CD8-positive, alpha-beta memory T cell (primary cell): ENCODE measurements around the gene SSH2. TPM values are rescaled to one million over a fixed set of nuclear protein-coding genes. Genes with fewer than 3 reads are reported as not detected.

Experiments
- CTCF ChIA-PET: fragments of 350-600 bp; sonication (Branson Sonifier 250); formaldehyde crosslinking; loops from one replicate; lab custom pipeline; 2021; ENCODE audit warnings: antibody characterized with exemption; lab: Charles Lee
- POLR2A ChIA-PET: fragments of 350-600 bp; sonication (Branson Sonifier 250); formaldehyde crosslinking; loops from one replicate; lab custom pipeline; 2021; ENCODE audit warnings: antibody characterized with exemption; lab: Charles Lee
- DNase-seq, 5 donors: peaks; one replicate each; pipeline versions ENCODE4 v3.0.0 to v3.0.0-alpha.2; 2020 to 2022; ENCODE audit warnings: mixed read lengths in 1 of 5
- H3K27ac ChIP-seq: one replicate; pipeline ENCODE4 v1.7.0; 2013; ENCODE audit warnings: low read depth, mild to moderate bottlenecking, low read length, moderate library complexity
- H3K27me3 ChIP-seq: 2 replicates; pipeline ENCODE4 v1.7.0; 2013; ENCODE audit warnings: low read length, mild to moderate bottlenecking; ENCODE audit not compliant: insufficient read depth, poor library complexity, severe bottlenecking
- H3K36me3 ChIP-seq: 2 replicates; pipeline ENCODE4 v1.7.0; 2013; ENCODE audit warnings: mild to moderate bottlenecking, low read length, moderate library complexity; ENCODE audit not compliant: insufficient read depth
- H3K4me1 ChIP-seq: 2 replicates; pipeline ENCODE4 v1.7.0; 2013; ENCODE audit warnings: mild to moderate bottlenecking, low read length, moderate library complexity; ENCODE audit not compliant: insufficient read depth
- H3K4me3 ChIP-seq: 2 replicates; pipeline ENCODE4 v1.7.0; 2013; ENCODE audit warnings: mild to moderate bottlenecking, low read length
- H3K9me3 ChIP-seq: 2 replicates; pipeline ENCODE4 v1.7.0; 2013; ENCODE audit warnings: mild to moderate bottlenecking, low read length
- H3K27ac Mint-ChIP-seq, 8 donors: one replicate each; pipeline ENCODE4 v1.8.0; 2020 to 2021; ENCODE audit warnings: mixed read lengths in 8 of 8, mild to moderate bottlenecking in 6 of 8, inconsistent platforms in 3 of 8, moderate library complexity in 3 of 8
- H3K27me3 Mint-ChIP-seq, 2 donors: one replicate each; pipeline ENCODE4 v1.8.0; 2020 to 2021; ENCODE audit warnings: mixed read lengths in 2 of 2, mild to moderate bottlenecking in 1 of 2, moderate library complexity in 1 of 2
- H3K36me3 Mint-ChIP-seq, 3 donors: one replicate each; pipeline ENCODE4 v1.8.0; 2020 to 2021; ENCODE audit warnings: mixed read lengths in 3 of 3, inconsistent platforms in 1 of 3, mild to moderate bottlenecking in 1 of 3
- H3K4me1 Mint-ChIP-seq, 3 donors: one replicate each; pipeline ENCODE4 v1.8.0; 2020 to 2021; ENCODE audit warnings: mixed read lengths in 3 of 3, inconsistent platforms in 1 of 3, mild to moderate bottlenecking in 1 of 3
- H3K4me3 Mint-ChIP-seq, 7 donors: one replicate each; pipeline ENCODE4 v1.8.0; 2020 to 2021; ENCODE audit warnings: mixed read lengths in 7 of 7, mild to moderate bottlenecking in 6 of 7, moderate library complexity in 4 of 7, inconsistent platforms in 2 of 7
- H3K9me3 Mint-ChIP-seq, 5 donors: one replicate each; pipeline ENCODE4 v1.8.0; 2020 to 2022; ENCODE audit warnings: mixed read lengths in 5 of 5, mild to moderate bottlenecking in 3 of 5, moderate library complexity in 2 of 5, inconsistent platforms in 1 of 5
- polyA plus RNA-seq: library from polyadenylated mRNA; unstranded; fragments of 300-500 nt; fragmentation: Illumina TruSeq; gene quantifications from one replicate; pipeline ENCODE4 v1.2.3, GENCODE V29; 2021
- total RNA-seq, 2 experiments: library from RNA; stranded (reverse); gene quantifications; one replicate each; pipeline ENCODE4 v1.2.3, GENCODE V29; 2021

SSH2 gene
- total and polyA plus RNA-seq, 3 experiments from 2014 or later, result 28.1 to 35.9 (median 32.1) TPM

GRCh38 chr17:29924786-29925185 is 5.2 kb downstream of the SSH2 start:
- no peak overlapping the region for H3K4me3 Mint-ChIP-seq

GRCh38 chr17:29918922-29919856 is 10.8 kb downstream of the SSH2 start:
- POLR2A ChIA-PET, result interaction anchor here (0.7 kb wide), 1 partner anchor 192 kb away, joined by 3 read pairs; no protein-coding TSS in a partner anchor
- Histone ChIP-seq H3K4me3 (no peak overlapping the region), H3K9me3 (no peaks in the 10 kb centered on the region), H3K4me1 (no peaks in the 10 kb centered on the region), H3K27ac (no peak overlapping the region), H3K27me3 (no peaks in the 10 kb centered on the region), H3K36me3 (no peaks in the 10 kb centered on the region)
- Mint-ChIP-seq H3K27me3 (no peaks in the 10 kb centered on the region), H3K4me1 (peaks cover 21 to 40% (median 38%) of the 10 kb centered on the region in 3 donors), H3K9me3 (no peaks in the 10 kb centered on the region), H3K36me3 (peaks cover 0 to 3% (median 2%) of the 10 kb centered on the region in 3 donors), H3K27ac (peak overlapping the region in 2 of 8 donors; percentile 14 to 61), H3K4me3 (no peak overlapping the region)
- no peak for DNase-seq
- CTCF ChIA-PET, result interaction anchor here (4.0 kb wide), 1 partner anchor 12 kb away, joined by 23 read pairs; the partner anchor contains the start of gene SSH2

More at GRCh38 chr17:29924786-29925185, 5.2 kb downstream of the SSH2 start:
- CTCF ChIA-PET, result interaction anchor here (12.8 kb wide), 1 partner anchor 115 kb away, joined by 254 read pairs; no protein-coding TSS in a partner anchor
- POLR2A ChIA-PET, result no interaction called here
- Histone ChIP-seq H3K27me3 (no peaks in the 10 kb centered on the region), H3K4me1 (peaks cover 23% of the 10 kb centered on the region), H3K4me3 (no peak overlapping the region), H3K36me3 (no peaks in the 10 kb centered on the region), H3K27ac (no peak overlapping the region), H3K9me3 (no peaks in the 10 kb centered on the region)
- no peak for DNase-seq
- H3K27ac Mint-ChIP-seq, result peak overlapping the region in 1 of 8 donors; percentile 15
- peaks cover 0 to 13% (median 5%) of the 10 kb centered on the region in 3 donors for H3K36me3 Mint-ChIP-seq
- H3K9me3 Mint-ChIP-seq, result no peaks in the 10 kb centered on the region
- no peaks in the 10 kb centered on the region for H3K27me3 Mint-ChIP-seq
- peaks cover 34 to 51% (median 47%) of the 10 kb centered on the region in 3 donors for H3K4me1 Mint-ChIP-seq

GRCh38 chr17:29918016-29918415 is 12.0 kb downstream of the SSH2 start:
- H3K4me3 ChIP-seq, result no peak overlapping the region
- Mint-ChIP-seq H3K4me1 (peaks cover 21 to 40% (median 38%) of the 10 kb centered on the region in 3 donors), H3K36me3 (peaks cover 0 to 4% (median 3%) of the 10 kb centered on the region in 3 donors), H3K27me3 (no peaks in the 10 kb centered on the region), H3K27ac (peak overlapping the region in 1 of 8 donors; percentile 29), H3K4me3 (no peak overlapping the region), H3K9me3 (no peaks in the 10 kb centered on the region)
- no peaks in the 10 kb centered on the region for H3K4me1 ChIP-seq
- no peak for DNase-seq
- H3K27me3 ChIP-seq, result no peaks in the 10 kb centered on the region
- ChIA-PET CTCF (interaction anchor here (0.7 to 4.0 kb wide), 2 partner anchors 13 to 110 kb away, joined by 4 to 23 read pairs; partner anchors contain the start of gene SSH2), POLR2A (no interaction called here)
- H3K9me3 ChIP-seq, result no peaks in the 10 kb centered on the region
- H3K36me3 ChIP-seq, result no peaks in the 10 kb centered on the region
- H3K27ac ChIP-seq, result no peak overlapping the region

- H3K27me3 ChIP-seq, result no peaks in the 10 kb centered on the region
- DNase-seq, result no peak
- H3K36me3 Mint-ChIP-seq, result peaks cover 0 to 1% (median 0%) of the 10 kb centered on the region in 3 donors
- H3K27me3 Mint-ChIP-seq, result no peaks in the 10 kb centered on the region
- H3K27ac Mint-ChIP-seq, result no peak overlapping the region
- H3K4me3 Mint-ChIP-seq, result no peak overlapping the region
- no peaks in the 10 kb centered on the region for H3K9me3 ChIP-seq
- no peaks in the 10 kb centered on the region for H3K4me1 ChIP-seq
- H3K9me3 Mint-ChIP-seq, result no peaks in the 10 kb centered on the region
- ChIA-PET CTCF (interaction anchor here (0.9 to 1.3 kb wide), 2 partner anchors 16 to 107 kb away, joined by 3 to 4 read pairs; no protein-coding TSS in a partner anchor), POLR2A (interaction anchor here (0.7 kb wide), 1 partner anchor 132 kb away, joined by 4 read pairs; no protein-coding TSS in a partner anchor)
- no peak overlapping the region for H3K4me3 ChIP-seq
- H3K4me1 Mint-ChIP-seq, result peaks cover 22 to 60% (median 41%) of the 10 kb centered on the region in 3 donors
- H3K27ac ChIP-seq, result no peak overlapping the region
- no peaks in the 10 kb centered on the region for H3K36me3 ChIP-seq
Observed at GRCh38 chr17:29914819-29915537, 15.1 kb downstream of the SSH2 start.

- Mint-ChIP-seq H3K36me3 (peaks cover 1 to 5% (median 2%) of the 10 kb centered on the region in 3 donors), H3K27me3 (no peaks in the 10 kb centered on the region), H3K27ac (no peak overlapping the region), H3K4me3 (no peak overlapping the region), H3K4me1 (peaks cover 14 to 53% (median 30%) of the 10 kb centered on the region in 3 donors), H3K9me3 (no peaks in the 10 kb centered on the region)
- H3K9me3 ChIP-seq, result no peaks in the 10 kb centered on the region
- DNase-seq, result no peak
- CTCF ChIA-PET, result interaction anchor here (1.3 kb wide), 2 partner anchors 20 to 104 kb away, joined by 3 to 7 read pairs; no protein-coding TSS in a partner anchor
- no peaks in the 10 kb centered on the region for H3K27me3 ChIP-seq
- no peaks in the 10 kb centered on the region for H3K36me3 ChIP-seq
- H3K4me1 ChIP-seq, result no peaks in the 10 kb centered on the region
- H3K27ac ChIP-seq, result no peak overlapping the region
- H3K4me3 ChIP-seq, result no peak overlapping the region
- POLR2A ChIA-PET, result no interaction called here
Observed at GRCh38 chr17:29911641-29912177, 18.3 kb downstream of the SSH2 start.

- Mint-ChIP-seq H3K4me1 (peaks cover 20 to 53% (median 34%) of the 10 kb centered on the region in 3 donors), H3K36me3 (peaks cover 2 to 8% (median 6%) of the 10 kb centered on the region in 3 donors), H3K27ac (peak overlapping the region in 2 of 8 donors; percentile 36 to 38), H3K4me3 (no peak overlapping the region), H3K27me3 (no peaks in the 10 kb centered on the region), H3K9me3 (peaks cover 0 to 2% (median 0%) of the 10 kb centered on the region in 5 donors)
- Histone ChIP-seq H3K4me3 (no peak overlapping the region), H3K27me3 (no peaks in the 10 kb centered on the region), H3K9me3 (no peaks in the 10 kb centered on the region), H3K4me1 (peaks cover 7% of the 10 kb centered on the region), H3K27ac (no peak overlapping the region), H3K36me3 (no peaks in the 10 kb centered on the region)
- no peak for DNase-seq
- ChIA-PET CTCF (interaction anchor here (0.7 to 2.4 kb wide), 3 partner anchors 17 to 102 kb away, joined by 4 to 10 read pairs (median 4); no protein-coding TSS in a partner anchor), POLR2A (no interaction called here)
Observed at GRCh38 chr17:29909236-29910003, 20.6 kb downstream of the SSH2 start.

- ChIA-PET CTCF (no interaction called here), POLR2A (no interaction called here)
- DNase-seq, result no peak
- Mint-ChIP-seq H3K27me3 (no peaks in the 10 kb centered on the region), H3K9me3 (peaks cover 0 to 2% (median 0%) of the 10 kb centered on the region in 5 donors), H3K4me1 (peaks cover 31 to 62% (median 47%) of the 10 kb centered on the region in 3 donors), H3K4me3 (no peak overlapping the region), H3K27ac (no peak overlapping the region), H3K36me3 (peaks cover 1 to 8% (median 6%) of the 10 kb centered on the region in 3 donors)
- Histone ChIP-seq H3K4me1 (peaks cover 11% of the 10 kb centered on the region), H3K4me3 (no peak overlapping the region), H3K27me3 (no peaks in the 10 kb centered on the region), H3K36me3 (no peaks in the 10 kb centered on the region), H3K27ac (no peak overlapping the region), H3K9me3 (no peaks in the 10 kb centered on the region)
Observed at GRCh38 chr17:29906969-29907368, 23.1 kb downstream of the SSH2 start.
